ENCODE data around the gene TRPM3.

GRCh38 chr9:71042448-71042990, 78.9 kb downstream of the TRPM3 start:
- no peak for TF ChIP-seq CTCF (IDR thresholded peaks at IDR 0.05)
- TF ChIP-seq POLR2A (IDR thresholded peaks at IDR 0.05): no peak
